Breast epithelium (tissue), 4 donors: Measurements from ENCODE around the gene ARID1A. TPM values are rescaled to one million over a fixed set of nuclear protein-coding genes. Genes with fewer than 3 reads are reported as not detected.

Experiments
- DNase-seq, 2 donors: peaks; one replicate each; pipeline ENCODE4 v3.0.0-alpha.2; 2019; ENCODE audit warnings: low spot score in 2 of 2
- H3K27ac ChIP-seq, 2 donors: fragments of 200-600 bp; sonication (generic) in 1 of 2; one replicate each; pipeline ENCODE4 v1.5.1; 2016 to 2019; ENCODE audit warnings: mild to moderate bottlenecking in 1 of 2
- H3K27me3 ChIP-seq, 2 donors: fragments of 200-600 bp; sonication (generic) in 1 of 2; one replicate each; pipeline versions ENCODE4 v1.5.1 to v1.6.0; 2017 to 2019; ENCODE audit warnings: control low read depth in 1 of 2, mild to moderate bottlenecking in 1 of 2
- H3K36me3 ChIP-seq: fragments of 200-600 bp; one replicate; pipeline ENCODE4 v1.5.1; 2019
- H3K4me1 ChIP-seq, 2 donors: fragments of 200-600 bp; sonication (generic); one replicate each; pipeline ENCODE4 v1.5.1; 2016 to 2019; ENCODE audit warnings: control low read depth in 1 of 2
- H3K4me3 ChIP-seq, 3 donors: fragments of 200-600 bp; sonication (generic); 1 replicate in 2 of 3; 2 replicates in 1 of 3; pipeline ENCODE4 v1.5.1; 2016 to 2019; ENCODE audit warnings: mild to moderate bottlenecking in 3 of 3, moderate library complexity in 2 of 3
- H3K9me3 ChIP-seq, 2 donors: fragments of 200-600 bp; sonication (generic) in 1 of 2; one replicate each; pipeline ENCODE4 v1.5.1; 2016 to 2019; ENCODE audit warnings: control low read depth in 1 of 2
- POLR2A ChIP-seq: fragments of 450-650 bp; IDR thresholded peaks from one replicate; pipeline ENCODE4 v1.6.1; 2016; ENCODE audit warnings: antibody characterized with exemption, mild to moderate bottlenecking, moderate library complexity
- POLR2AphosphoS5 ChIP-seq, 3 donors: sonication (generic); formaldehyde crosslinking; IDR thresholded peaks; one replicate each; pipeline ENCODE4 v1.6.1; 2017; ENCODE audit warnings: antibody characterized with exemption in 3 of 3
- intact Hi-C: fragments of 100-400 bp; cut with DNase I; formaldehyde crosslinking; loops from one replicate; pipeline ENCODE4 v1.15.1; 2023; ENCODE audit warnings: low total_unique reads
- total RNA-seq, 3 donors: library from RNA; depleted of rRNA; stranded (reverse); fragments of >200 nt; gene quantifications; one replicate each; pipeline ENCODE4 v1.1.0, GENCODE V29; 2016
- TF ChIP-seq, protein P1 (sequence below), 3 donors: fragments of 450-650 bp; IDR thresholded peaks; one replicate each; pipeline ENCODE4 v1.5.1; 2016 to 2017; ENCODE audit warnings: antibody characterized with exemption in 3 of 3, mild to moderate bottlenecking in 3 of 3, moderate library complexity in 3 of 3

The ARID1A gene
- total RNA-seq, 3 donors from 2014 or later: 32.8 to 41.9 (median 35.4) TPM

DNA sequence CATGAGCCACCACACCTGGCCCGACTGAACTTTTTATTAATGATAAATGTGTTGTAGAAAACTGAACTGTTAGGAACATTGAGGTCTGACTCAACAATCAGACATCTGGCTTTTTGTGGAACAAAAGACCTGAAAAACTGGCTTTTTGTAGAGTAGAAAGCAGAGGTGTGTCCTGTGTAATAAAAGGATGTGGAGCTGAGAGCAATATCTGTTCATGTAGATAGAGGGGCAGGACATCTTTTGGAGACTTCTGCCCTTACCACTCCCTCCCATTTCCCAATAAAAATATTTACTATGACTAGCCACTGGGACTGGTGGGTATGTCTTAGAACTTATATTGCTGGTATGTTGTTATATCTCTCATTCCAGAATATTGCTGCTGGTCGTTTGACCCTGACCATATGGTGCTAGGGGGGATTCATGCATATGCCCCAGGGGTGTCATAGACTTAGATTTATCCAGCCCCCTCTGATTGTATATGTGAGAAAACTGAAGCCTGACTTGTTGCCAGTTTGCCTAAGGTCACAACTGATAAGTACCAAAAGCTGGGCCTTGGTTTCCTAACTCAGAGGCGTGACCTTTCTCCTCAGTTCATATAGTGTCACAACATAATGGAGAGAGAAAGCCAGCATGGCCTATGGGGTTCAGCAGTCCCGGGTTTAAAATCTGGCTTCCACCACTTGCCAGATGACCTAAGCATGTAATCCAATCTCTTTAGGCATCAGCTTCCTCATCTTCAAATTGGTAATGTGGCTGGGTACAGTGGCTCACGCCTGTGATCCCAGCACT is 58.5 kb downstream of the ARID1A start:
- intact Hi-C loops: no loop called here
- DNase-seq: no peak
- Histone ChIP-seq H3K4me1 (peaks cover 0 to 6% of the 10 kb centered on the region in 2 donors), H3K9me3 (no peaks in the 10 kb centered on the region), H3K27me3 (no peaks in the 10 kb centered on the region), H3K27ac (no peak overlapping the region), H3K36me3 (no peaks in the 10 kb centered on the region), H3K4me3 (no peak overlapping the region)
- TF ChIP-seq, protein P1, sequence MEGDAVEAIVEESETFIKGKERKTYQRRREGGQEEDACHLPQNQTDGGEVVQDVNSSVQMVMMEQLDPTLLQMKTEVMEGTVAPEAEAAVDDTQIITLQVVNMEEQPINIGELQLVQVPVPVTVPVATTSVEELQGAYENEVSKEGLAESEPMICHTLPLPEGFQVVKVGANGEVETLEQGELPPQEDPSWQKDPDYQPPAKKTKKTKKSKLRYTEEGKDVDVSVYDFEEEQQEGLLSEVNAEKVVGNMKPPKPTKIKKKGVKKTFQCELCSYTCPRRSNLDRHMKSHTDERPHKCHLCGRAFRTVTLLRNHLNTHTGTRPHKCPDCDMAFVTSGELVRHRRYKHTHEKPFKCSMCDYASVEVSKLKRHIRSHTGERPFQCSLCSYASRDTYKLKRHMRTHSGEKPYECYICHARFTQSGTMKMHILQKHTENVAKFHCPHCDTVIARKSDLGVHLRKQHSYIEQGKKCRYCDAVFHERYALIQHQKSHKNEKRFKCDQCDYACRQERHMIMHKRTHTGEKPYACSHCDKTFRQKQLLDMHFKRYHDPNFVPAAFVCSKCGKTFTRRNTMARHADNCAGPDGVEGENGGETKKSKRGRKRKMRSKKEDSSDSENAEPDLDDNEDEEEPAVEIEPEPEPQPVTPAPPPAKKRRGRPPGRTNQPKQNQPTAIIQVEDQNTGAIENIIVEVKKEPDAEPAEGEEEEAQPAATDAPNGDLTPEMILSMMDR (IDR thresholded peaks at IDR 0.05): no peak
- no peak for TF ChIP-seq POLR2A
- TF ChIP-seq POLR2AphosphoS5 (IDR thresholded peaks at IDR 0.05): no peak

DNA sequence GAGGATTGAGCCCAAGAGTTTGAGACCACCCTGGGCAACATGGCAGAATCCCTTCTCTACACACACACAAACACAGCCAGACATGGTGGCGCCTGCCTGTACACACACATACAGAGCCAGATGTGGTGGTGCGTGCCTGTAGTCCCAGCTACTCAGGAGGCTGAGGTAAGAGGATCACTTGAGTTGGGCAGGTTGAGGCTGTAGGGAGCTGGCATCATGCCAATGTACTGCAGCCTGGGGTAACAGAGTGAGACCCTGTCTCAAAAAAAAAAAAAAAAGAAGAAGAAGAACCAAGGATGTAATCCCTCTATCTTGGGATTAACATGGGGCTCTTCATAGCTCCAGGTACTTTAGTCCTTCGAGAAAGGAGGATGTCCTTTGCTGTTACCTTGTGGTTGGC is 62.5 kb downstream of the ARID1A start:
- intact Hi-C loops: no loop called here
- no peak overlapping the region for H3K4me3 ChIP-seq
- no peaks in the 10 kb centered on the region for H3K36me3 ChIP-seq
- H3K9me3 ChIP-seq: no peaks in the 10 kb centered on the region
- TF ChIP-seq POLR2AphosphoS5 (IDR thresholded peaks at IDR 0.05): no peak
- H3K27ac ChIP-seq: no peak overlapping the region
- no peaks in the 10 kb centered on the region for H3K27me3 ChIP-seq
- no peaks in the 10 kb centered on the region for H3K4me1 ChIP-seq
- DNase-seq: no peak

DNA sequence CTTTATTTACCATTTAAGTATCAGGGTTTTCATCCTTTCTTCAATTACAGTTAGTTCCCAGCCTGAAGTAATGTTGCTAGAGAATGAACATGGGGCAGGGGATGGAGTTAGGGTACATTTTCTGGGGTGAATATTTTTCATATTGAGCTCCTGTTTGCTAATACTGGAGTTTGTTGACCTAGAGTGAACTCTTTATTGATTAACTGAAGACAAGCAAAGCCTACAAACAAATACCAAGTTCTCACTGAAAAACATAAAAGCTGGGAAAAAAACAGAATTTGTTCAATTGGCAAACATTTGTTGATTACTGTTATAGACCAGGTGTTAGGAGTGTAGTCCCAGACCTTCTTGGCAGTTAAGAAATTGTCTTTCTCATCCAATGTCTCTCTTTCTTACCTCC is 63.7 kb downstream of the ARID1A start:
- Histone ChIP-seq H3K4me1 (no peaks in the 10 kb centered on the region), H3K27ac (no peak overlapping the region), H3K36me3 (no peaks in the 10 kb centered on the region), H3K9me3 (no peaks in the 10 kb centered on the region), H3K4me3 (no peak overlapping the region), H3K27me3 (no peaks in the 10 kb centered on the region)
- intact Hi-C loops: no loop called here
- TF ChIP-seq POLR2A (no peak), POLR2AphosphoS5 (IDR thresholded peaks at IDR 0.05) (no peak)
- TF ChIP-seq, protein P1 (IDR thresholded peaks at IDR 0.05): no peak
- no peak for DNase-seq

DNA sequence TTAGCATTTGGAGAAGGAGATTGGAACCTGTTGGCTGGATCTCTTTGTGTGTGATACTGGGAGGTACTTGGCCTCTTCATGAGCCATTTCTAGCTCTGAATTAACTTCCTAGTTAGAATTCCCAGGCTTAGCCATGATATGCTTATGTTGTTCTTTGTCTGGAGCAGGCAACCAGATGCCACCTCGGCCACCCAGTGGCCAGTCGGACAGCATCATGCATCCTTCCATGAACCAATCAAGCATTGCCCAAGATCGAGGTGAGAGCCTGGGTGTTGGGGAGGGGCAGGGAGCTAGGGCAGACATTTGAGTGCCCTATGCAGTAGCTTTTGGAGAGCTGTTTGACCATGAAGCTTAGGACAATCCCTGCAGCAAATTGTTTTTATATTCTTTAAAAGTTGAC is 65.4 kb downstream of the ARID1A start:
- DNase-seq: no peak
- H3K36me3 ChIP-seq: no peaks in the 10 kb centered on the region
- H3K27ac ChIP-seq: no peak overlapping the region
- TF ChIP-seq, protein P1 (IDR thresholded peaks at IDR 0.05): no peak
- TF ChIP-seq POLR2AphosphoS5 (IDR thresholded peaks at IDR 0.05): no peak
- no peak for TF ChIP-seq POLR2A
- no peaks in the 10 kb centered on the region for H3K9me3 ChIP-seq
- intact Hi-C loops: no loop called here
- no peak overlapping the region for H3K4me3 ChIP-seq
- H3K27me3 ChIP-seq: no peaks in the 10 kb centered on the region
- no peaks in the 10 kb centered on the region for H3K4me1 ChIP-seq

DNA sequence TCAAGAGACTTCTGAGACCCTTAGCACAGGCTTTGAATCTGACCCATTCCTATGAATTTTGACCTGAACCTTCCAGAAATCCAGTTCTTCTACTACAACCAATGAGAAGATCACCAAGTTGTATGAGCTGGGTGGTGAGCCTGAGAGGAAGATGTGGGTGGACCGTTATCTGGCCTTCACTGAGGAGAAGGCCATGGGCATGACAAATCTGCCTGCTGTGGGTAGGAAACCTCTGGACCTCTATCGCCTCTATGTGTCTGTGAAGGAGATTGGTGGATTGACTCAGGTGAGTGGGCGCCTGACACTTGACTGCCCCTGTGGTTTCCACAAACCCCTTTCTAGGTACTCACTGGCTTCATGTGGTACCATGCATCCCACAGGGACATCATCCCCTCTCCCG is 71.9 kb downstream of the ARID1A start:
- no peak for TF ChIP-seq POLR2AphosphoS5 (IDR thresholded peaks at IDR 0.05)
- TF ChIP-seq, protein P1 (IDR thresholded peaks at IDR 0.05): no peak
- TF ChIP-seq POLR2A: no peak
- intact Hi-C loops: no loop called here
- DNase-seq: no peak
- H3K4me1 ChIP-seq: peaks cover 7 to 11% of the 10 kb centered on the region in 2 donors
- H3K27ac ChIP-seq: peak overlapping the region; percentile 1 to 25
- H3K4me3 ChIP-seq: no peak overlapping the region
- H3K9me3 ChIP-seq: no peaks in the 10 kb centered on the region
- peaks cover 4% of the 10 kb centered on the region for H3K36me3 ChIP-seq
- no peaks in the 10 kb centered on the region for H3K27me3 ChIP-seq
